Liver (tissue), 9 donors: ENCODE measurements around the gene KRTAP5-3. TPM values are rescaled to one million over a fixed set of nuclear protein-coding genes. Genes with fewer than 3 reads are reported as not detected.
A peak's percentile ranks its signal among the peaks of the same experiment; 100 is the strongest.

Experiments
- DNase-seq: peaks from one replicate; pipeline ENCODE4 v3.0.0-alpha.2; 2017; ENCODE audit warnings: low spot score
- H3K27ac ChIP-seq, 2 donors: one replicate each; pipeline ENCODE4 v1.7.0; 2013; ENCODE audit warnings: inconsistent platforms in 2 of 2, low read length in 2 of 2, control low read depth in 1 of 2, low read depth in 1 of 2, mild to moderate bottlenecking in 1 of 2
- H3K27me3 ChIP-seq, 4 donors: one replicate each; pipeline versions ENCODE4 v1.6.1 to v1.7.0; 2013; ENCODE audit warnings: low read length in 3 of 4, inconsistent platforms in 1 of 4, mild to moderate bottlenecking in 1 of 4, moderate library complexity in 1 of 4; ENCODE audit not compliant: control insufficient read depth in 4 of 4, insufficient read depth in 4 of 4
- H3K36me3 ChIP-seq, 4 donors: one replicate each; pipeline versions ENCODE4 v1.6.1 to v1.7.0; 2013; ENCODE audit warnings: low read length in 3 of 4, mild to moderate bottlenecking in 3 of 4, low read depth in 1 of 4, moderate library complexity in 1 of 4; ENCODE audit not compliant: control insufficient read depth in 4 of 4, insufficient read depth in 3 of 4
- H3K4me1 ChIP-seq, 4 donors: one replicate each; pipeline versions ENCODE4 v1.6.1 to v1.7.0; 2013; ENCODE audit warnings: low read length in 3 of 4, mild to moderate bottlenecking in 3 of 4, moderate library complexity in 1 of 4; ENCODE audit not compliant: control insufficient read depth in 4 of 4, insufficient read depth in 4 of 4
- H3K4me3 ChIP-seq, 3 donors: one replicate each; pipeline versions ENCODE4 v1.6.1 to v1.7.0; 2013; ENCODE audit warnings: low read length in 3 of 3, control low read depth in 1 of 3, low read depth in 1 of 3, mild to moderate bottlenecking in 1 of 3
- H3K9ac ChIP-seq, 2 donors: one replicate each; pipeline ENCODE4 v1.7.0; 2013; ENCODE audit warnings: low read length in 2 of 2, mild to moderate bottlenecking in 2 of 2, moderate library complexity in 2 of 2, control low read depth in 1 of 2, low read depth in 1 of 2
- H3K9me3 ChIP-seq, 4 donors: one replicate each; pipeline versions ENCODE4 v1.6.1 to v1.7.0; 2013; ENCODE audit warnings: low read length in 3 of 4; ENCODE audit not compliant: control insufficient read depth in 4 of 4
- EGR1 ChIP-seq, 2 donors: IDR thresholded peaks; 2 replicates each; pipeline ENCODE4 v1.6.1; 2016 to 2018; ENCODE audit warnings: antibody characterized with exemption in 2 of 2, low read depth in 2 of 2
- GABPA ChIP-seq, 2 donors: IDR thresholded peaks in 1 of 2; conservative IDR thresholded peaks in 1 of 2; 2 replicates each; pipeline ENCODE4 v1.6.1; 2016; ENCODE audit warnings: antibody characterized with exemption in 2 of 2, mild to moderate bottlenecking in 1 of 2, moderate library complexity in 1 of 2
- HNF4A ChIP-seq, 2 donors: conservative IDR thresholded peaks; 2 replicates each; pipeline ENCODE4 v1.6.1; 2016; ENCODE audit warnings: antibody characterized with exemption in 2 of 2, mild to moderate bottlenecking in 2 of 2
- HNF4G ChIP-seq: IDR thresholded peaks from 2 replicates; pipeline ENCODE4 v1.6.1; 2016; ENCODE audit warnings: antibody characterized with exemption
- JUND ChIP-seq, 2 donors: IDR thresholded peaks; 2 replicates each; pipeline ENCODE4 v1.6.1; 2016; ENCODE audit warnings: antibody characterized with exemption in 2 of 2
- NR2F2 ChIP-seq: IDR thresholded peaks from 2 replicates; pipeline ENCODE4 v1.6.1; 2016; ENCODE audit warnings: antibody characterized with exemption
- RXRA ChIP-seq, 2 donors: IDR thresholded peaks; 2 replicates each; pipeline ENCODE4 v1.6.1; 2017 to 2018; ENCODE audit warnings: antibody characterized with exemption in 2 of 2, mild to moderate bottlenecking in 1 of 2
- YY1 ChIP-seq: IDR thresholded peaks from 2 replicates; pipeline ENCODE4 v1.6.1; 2016; ENCODE audit warnings: antibody characterized with exemption, mild to moderate bottlenecking
- WGBS: extraction: QIAGEN DNeasy Blood & Tissue Kit; methylation state at CpG from one replicate; pipeline ENCODE4 v1.1.7; 2013; 5-methylcytosine and 5-hydroxymethylcytosine counted together
- polyA plus RNA-seq, 2 donors: library from polyadenylated mRNA; stranded (reverse) in 1 of 2; unstranded in 1 of 2; fragments of 200-250 nt in 1 of 2; fragments of >200 nt in 1 of 2; fragmentation: Nextera tagmentation in 1 of 2; extraction: Ambion mirVana in 1 of 2; gene quantifications; one replicate each; pipeline versions ENCODE4 v1.2.1 to v1.2.3, GENCODE V29; 2013 to 2015
- total RNA-seq, 2 donors: library from RNA; depleted of rRNA; stranded (reverse); fragments of >200 nt; gene quantifications; one replicate each; pipeline ENCODE4 v1.2.3, GENCODE V29; 2014
- TF ChIP-seq, protein P1 (sequence below): IDR thresholded peaks from 2 replicates; pipeline ENCODE4 v1.6.1; 2016; ENCODE audit warnings: antibody characterized with exemption
- TF ChIP-seq, protein P2 (sequence below): IDR thresholded peaks from 2 replicates; pipeline ENCODE4 v1.6.1; 2016; ENCODE audit warnings: antibody characterized with exemption
- TF ChIP-seq, protein P3 (sequence below): IDR thresholded peaks from 2 replicates; pipeline ENCODE4 v1.6.1; 2016; ENCODE audit warnings: antibody characterized with exemption
- TF ChIP-seq, protein P4 (sequence below): IDR thresholded peaks from 2 replicates; pipeline ENCODE4 v1.6.1; 2016; ENCODE audit warnings: antibody characterized with exemption, mild to moderate bottlenecking
- TF ChIP-seq, protein P5 (sequence below): fragments of 150-350 bp; IDR thresholded peaks from 2 replicates; pipeline ENCODE4 v1.5.1; 2017; ENCODE audit warnings: improper control_type of control experiment, low read depth, low read length; ENCODE audit not compliant: missing input control
- donor health status: healthy.
- donor health status: healthy.
- donor health status: healthy.
- donor health status: healthy.
- donor health status: healthy.

The KRTAP5-3 gene
- total and polyA plus RNA-seq, 4 donors, result not detected

DNA sequence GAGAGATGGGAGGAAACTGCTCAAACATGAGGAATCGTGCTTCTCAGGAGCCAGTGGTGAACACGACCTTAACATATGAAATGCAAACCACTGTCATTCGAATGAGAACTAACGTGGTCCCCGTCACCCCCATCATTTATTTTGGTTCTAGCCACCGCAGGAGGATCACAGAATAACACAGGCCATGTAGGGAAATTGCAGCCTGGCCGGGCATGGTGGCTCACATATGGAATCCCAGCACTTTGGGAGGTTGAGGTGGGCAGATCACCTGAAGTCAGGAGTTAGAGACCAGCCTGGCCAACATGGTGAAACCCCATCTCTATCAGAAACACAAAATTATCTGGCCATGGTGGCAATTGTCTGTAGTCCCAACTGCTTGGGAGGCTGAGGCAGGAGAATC lies 48.4 kb upstream of the KRTAP5-3 start:
- peak overlapping the region in 1 of 2 donors; percentile 42 for H3K9ac ChIP-seq
- no peaks in the 10 kb centered on the region for H3K27me3 ChIP-seq
- no peaks in the 10 kb centered on the region for H3K9me3 ChIP-seq
- peak overlapping the region; percentile 76 to 89 for H3K27ac ChIP-seq
- DNase-seq, result no peak
- H3K4me1 ChIP-seq, result peaks cover 26 to 51% (median 45%) of the 10 kb centered on the region in 4 donors
- H3K36me3 ChIP-seq, result no peaks in the 10 kb centered on the region
- TF ChIP-seq, protein P1, sequence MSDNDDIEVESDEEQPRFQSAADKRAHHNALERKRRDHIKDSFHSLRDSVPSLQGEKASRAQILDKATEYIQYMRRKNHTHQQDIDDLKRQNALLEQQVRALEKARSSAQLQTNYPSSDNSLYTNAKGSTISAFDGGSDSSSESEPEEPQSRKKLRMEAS, result no peak
- TF ChIP-seq GABPA (IDR thresholded peaks at IDR 0.05 in 1 of 2, conservative IDR thresholded peaks at IDR 0.05 in 1 of 2), result no peak
- TF ChIP-seq, protein P2, sequence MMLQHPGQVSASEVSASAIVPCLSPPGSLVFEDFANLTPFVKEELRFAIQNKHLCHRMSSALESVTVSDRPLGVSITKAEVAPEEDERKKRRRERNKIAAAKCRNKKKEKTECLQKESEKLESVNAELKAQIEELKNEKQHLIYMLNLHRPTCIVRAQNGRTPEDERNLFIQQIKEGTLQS, result no peak
- TF ChIP-seq, protein P3, sequence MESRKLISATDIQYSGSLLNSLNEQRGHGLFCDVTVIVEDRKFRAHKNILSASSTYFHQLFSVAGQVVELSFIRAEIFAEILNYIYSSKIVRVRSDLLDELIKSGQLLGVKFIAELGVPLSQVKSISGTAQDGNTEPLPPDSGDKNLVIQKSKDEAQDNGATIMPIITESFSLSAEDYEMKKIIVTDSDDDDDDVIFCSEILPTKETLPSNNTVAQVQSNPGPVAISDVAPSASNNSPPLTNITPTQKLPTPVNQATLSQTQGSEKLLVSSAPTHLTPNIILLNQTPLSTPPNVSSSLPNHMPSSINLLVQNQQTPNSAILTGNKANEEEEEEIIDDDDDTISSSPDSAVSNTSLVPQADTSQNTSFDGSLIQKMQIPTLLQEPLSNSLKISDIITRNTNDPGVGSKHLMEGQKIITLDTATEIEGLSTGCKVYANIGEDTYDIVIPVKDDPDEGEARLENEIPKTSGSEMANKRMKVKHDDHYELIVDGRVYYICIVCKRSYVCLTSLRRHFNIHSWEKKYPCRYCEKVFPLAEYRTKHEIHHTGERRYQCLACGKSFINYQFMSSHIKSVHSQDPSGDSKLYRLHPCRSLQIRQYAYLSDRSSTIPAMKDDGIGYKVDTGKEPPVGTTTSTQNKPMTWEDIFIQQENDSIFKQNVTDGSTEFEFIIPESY, result no peak
- no peak for TF ChIP-seq YY1
- TF ChIP-seq RXRA (IDR thresholded peaks at IDR 0.05), result no peak
- no peak overlapping the region for H3K4me3 ChIP-seq
- WGBS, result 84% methylated on average over 7 of the region's 7 CpGs

DNA sequence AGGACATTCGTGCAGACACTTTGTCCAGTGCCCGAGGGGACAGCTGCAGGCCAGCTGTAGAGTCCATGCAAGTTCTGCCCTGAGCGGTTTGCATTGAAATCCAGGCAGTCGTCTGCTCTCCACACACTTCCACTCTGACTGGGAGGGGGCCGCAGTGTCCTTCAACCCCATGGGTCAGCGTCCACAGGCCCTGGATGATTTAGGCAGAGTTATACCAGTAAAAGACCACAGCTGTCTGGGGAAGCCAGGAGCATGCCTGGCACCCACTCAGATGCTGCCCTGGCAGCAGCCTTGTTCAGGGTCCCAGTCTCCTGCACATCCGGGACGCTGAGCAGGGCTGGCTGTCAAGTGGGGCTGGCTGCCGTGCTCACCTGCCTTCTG lies 47.8 kb upstream of the KRTAP5-3 start:
- Histone ChIP-seq H3K27ac (peak overlapping the region; percentile 76 to 89), H3K9ac (no peak overlapping the region), H3K27me3 (no peaks in the 10 kb centered on the region), H3K4me1 (peaks cover 26 to 51% (median 45%) of the 10 kb centered on the region in 4 donors), H3K9me3 (no peaks in the 10 kb centered on the region), H3K4me3 (no peak overlapping the region), H3K36me3 (no peaks in the 10 kb centered on the region)
- TF ChIP-seq HNF4G (no peak), EGR1 (IDR thresholded peaks at IDR 0.05; ENCODE audit: low read depth in 2 of 2) (no peak)
- TF ChIP-seq, protein P4, sequence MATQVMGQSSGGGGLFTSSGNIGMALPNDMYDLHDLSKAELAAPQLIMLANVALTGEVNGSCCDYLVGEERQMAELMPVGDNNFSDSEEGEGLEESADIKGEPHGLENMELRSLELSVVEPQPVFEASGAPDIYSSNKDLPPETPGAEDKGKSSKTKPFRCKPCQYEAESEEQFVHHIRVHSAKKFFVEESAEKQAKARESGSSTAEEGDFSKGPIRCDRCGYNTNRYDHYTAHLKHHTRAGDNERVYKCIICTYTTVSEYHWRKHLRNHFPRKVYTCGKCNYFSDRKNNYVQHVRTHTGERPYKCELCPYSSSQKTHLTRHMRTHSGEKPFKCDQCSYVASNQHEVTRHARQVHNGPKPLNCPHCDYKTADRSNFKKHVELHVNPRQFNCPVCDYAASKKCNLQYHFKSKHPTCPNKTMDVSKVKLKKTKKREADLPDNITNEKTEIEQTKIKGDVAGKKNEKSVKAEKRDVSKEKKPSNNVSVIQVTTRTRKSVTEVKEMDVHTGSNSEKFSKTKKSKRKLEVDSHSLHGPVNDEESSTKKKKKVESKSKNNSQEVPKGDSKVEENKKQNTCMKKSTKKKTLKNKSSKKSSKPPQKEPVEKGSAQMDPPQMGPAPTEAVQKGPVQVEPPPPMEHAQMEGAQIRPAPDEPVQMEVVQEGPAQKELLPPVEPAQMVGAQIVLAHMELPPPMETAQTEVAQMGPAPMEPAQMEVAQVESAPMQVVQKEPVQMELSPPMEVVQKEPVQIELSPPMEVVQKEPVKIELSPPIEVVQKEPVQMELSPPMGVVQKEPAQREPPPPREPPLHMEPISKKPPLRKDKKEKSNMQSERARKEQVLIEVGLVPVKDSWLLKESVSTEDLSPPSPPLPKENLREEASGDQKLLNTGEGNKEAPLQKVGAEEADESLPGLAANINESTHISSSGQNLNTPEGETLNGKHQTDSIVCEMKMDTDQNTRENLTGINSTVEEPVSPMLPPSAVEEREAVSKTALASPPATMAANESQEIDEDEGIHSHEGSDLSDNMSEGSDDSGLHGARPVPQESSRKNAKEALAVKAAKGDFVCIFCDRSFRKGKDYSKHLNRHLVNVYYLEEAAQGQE, result no peak
- DNase-seq, result no peak
- 85% methylated on average over 9 of the region's 9 CpGs for WGBS

DNA sequence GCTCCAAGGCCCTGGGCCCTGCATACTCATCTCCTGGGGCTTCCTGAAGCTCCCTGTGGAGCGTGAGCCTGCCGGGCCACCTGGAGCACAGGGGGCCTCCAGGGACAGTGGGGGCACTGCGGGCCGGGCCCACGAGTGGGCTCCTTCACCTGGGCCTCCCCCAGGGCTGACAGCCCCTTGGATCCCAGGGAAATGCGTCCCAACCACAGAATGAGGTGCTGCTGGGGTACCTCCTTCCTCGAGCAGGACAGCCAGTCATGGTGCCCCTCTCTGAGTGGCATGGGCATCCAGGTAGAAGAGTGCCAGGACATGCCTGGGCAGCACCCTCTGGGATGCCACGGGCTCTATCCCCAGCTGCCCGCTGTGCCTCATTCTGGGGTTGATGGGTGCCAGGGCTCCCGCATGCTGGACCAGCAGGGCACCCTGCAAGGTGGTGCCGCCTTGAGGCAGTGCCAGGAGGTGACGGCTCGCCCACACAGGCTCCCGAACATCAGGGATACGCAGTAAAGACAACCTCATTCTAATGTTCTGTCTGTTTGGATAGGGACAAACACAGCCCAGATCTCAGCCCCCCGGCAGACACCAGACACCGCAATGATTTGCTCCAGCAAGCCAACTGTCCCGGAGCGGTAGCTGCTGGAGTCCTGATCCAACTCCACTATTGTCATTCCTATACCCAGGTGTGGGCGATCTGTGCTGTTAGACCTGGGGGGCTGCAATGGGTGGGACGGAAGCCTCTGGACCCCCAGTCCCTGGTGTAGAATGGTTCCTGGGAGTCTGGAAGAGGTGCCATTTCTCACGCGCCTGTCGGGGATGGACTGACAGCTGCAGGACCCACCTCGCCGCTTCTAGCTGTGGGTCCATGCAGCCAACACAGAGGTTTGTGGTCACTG lies 47.2 kb upstream of the KRTAP5-3 start:
- Histone ChIP-seq H3K9ac (peak overlapping the region; percentile 8 to 19), H3K27me3 (no peaks in the 10 kb centered on the region), H3K4me1 (peaks cover 24 to 52% (median 44%) of the 10 kb centered on the region in 4 donors), H3K36me3 (no peaks in the 10 kb centered on the region), H3K9me3 (no peaks in the 10 kb centered on the region), H3K4me3 (no peak overlapping the region), H3K27ac (peak overlapping the region; percentile 76 to 89)
- DNase-seq, result no peak
- WGBS, result 79% methylated on average over 26 of the region's 26 CpGs
- TF ChIP-seq NR2F2 (no peak), HNF4G (no peak), HNF4A (conservative IDR thresholded peaks at IDR 0.05) (no peak), GABPA (IDR thresholded peaks at IDR 0.05 in 1 of 2, conservative IDR thresholded peaks at IDR 0.05 in 1 of 2) (no peak), RXRA (IDR thresholded peaks at IDR 0.05) (no peak), JUND (IDR thresholded peaks at IDR 0.05) (no peak)
- TF ChIP-seq, protein P4, result no peak
- TF ChIP-seq, protein P5, sequence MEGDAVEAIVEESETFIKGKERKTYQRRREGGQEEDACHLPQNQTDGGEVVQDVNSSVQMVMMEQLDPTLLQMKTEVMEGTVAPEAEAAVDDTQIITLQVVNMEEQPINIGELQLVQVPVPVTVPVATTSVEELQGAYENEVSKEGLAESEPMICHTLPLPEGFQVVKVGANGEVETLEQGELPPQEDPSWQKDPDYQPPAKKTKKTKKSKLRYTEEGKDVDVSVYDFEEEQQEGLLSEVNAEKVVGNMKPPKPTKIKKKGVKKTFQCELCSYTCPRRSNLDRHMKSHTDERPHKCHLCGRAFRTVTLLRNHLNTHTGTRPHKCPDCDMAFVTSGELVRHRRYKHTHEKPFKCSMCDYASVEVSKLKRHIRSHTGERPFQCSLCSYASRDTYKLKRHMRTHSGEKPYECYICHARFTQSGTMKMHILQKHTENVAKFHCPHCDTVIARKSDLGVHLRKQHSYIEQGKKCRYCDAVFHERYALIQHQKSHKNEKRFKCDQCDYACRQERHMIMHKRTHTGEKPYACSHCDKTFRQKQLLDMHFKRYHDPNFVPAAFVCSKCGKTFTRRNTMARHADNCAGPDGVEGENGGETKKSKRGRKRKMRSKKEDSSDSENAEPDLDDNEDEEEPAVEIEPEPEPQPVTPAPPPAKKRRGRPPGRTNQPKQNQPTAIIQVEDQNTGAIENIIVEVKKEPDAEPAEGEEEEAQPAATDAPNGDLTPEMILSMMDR, result no peak
